IgD-negative memory B cell (primary cell): ENCODE measurements around the gene DKC1. TPM values are rescaled to one million over a fixed set of nuclear protein-coding genes. Genes with fewer than 3 reads are reported as not detected.

ENCODE experiments used
- H3K27ac Mint-ChIP-seq, 3 donors: one replicate each; pipeline ENCODE4 v1.8.0; 2020 to 2022; ENCODE audit warnings: mild to moderate bottlenecking in 3 of 3, mixed read lengths in 3 of 3, moderate library complexity in 1 of 3
- H3K27me3 Mint-ChIP-seq: one replicate; pipeline ENCODE4 v1.8.0; 2021; ENCODE audit warnings: mixed read lengths
- H3K36me3 Mint-ChIP-seq: one replicate; pipeline ENCODE4 v1.8.0; 2020; ENCODE audit warnings: mild to moderate bottlenecking, mixed read lengths
- H3K4me1 Mint-ChIP-seq, 3 donors: one replicate each; pipeline ENCODE4 v1.8.0; 2020 to 2022; ENCODE audit warnings: mixed read lengths in 3 of 3, mild to moderate bottlenecking in 1 of 3
- H3K4me3 Mint-ChIP-seq, 4 donors: one replicate each; pipeline ENCODE4 v1.8.0; 2020 to 2022; ENCODE audit warnings: mild to moderate bottlenecking in 4 of 4, mixed read lengths in 4 of 4, moderate library complexity in 3 of 4
- H3K9me3 Mint-ChIP-seq, 3 donors: one replicate each; pipeline ENCODE4 v1.8.0; 2020 to 2021; ENCODE audit warnings: mixed read lengths in 3 of 3, mild to moderate bottlenecking in 1 of 3
- polyA plus RNA-seq: library from polyadenylated mRNA; unstranded; fragments of 300-500 nt; fragmentation: Illumina TruSeq; gene quantifications from one replicate; pipeline ENCODE4 v1.2.3, GENCODE V29; 2021

DKC1 gene
- polyA plus RNA-seq, 1 donor from 2014 or later = 34.4 TPM

DNA sequence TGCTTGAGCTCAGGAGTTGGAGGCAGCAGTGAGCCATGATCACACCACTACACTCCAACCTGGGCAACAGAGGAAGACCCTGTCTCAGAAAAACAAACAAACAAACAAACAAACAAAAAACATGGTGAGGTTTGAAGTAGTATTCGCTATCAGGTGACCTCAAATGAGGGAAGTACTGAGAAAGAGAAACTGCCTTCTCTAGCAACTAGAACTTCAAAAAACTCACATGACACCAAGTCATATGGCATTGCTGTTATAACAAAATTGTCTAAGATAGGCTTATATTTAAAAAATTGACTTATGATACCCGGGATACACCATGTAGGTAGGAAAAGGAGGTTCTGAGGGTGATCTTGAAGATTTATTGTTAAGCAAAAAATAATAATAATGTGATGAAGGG is 32.4 kb downstream of the DKC1 start:
- H3K36me3 Mint-ChIP-seq = peaks cover 1% of the 10 kb centered on the region
- no peaks in the 10 kb centered on the region for H3K27me3 Mint-ChIP-seq
- no peak overlapping the region for H3K27ac Mint-ChIP-seq
- no peaks in the 10 kb centered on the region for H3K9me3 Mint-ChIP-seq
- H3K4me3 Mint-ChIP-seq = no peak overlapping the region
- H3K4me1 Mint-ChIP-seq = peaks cover 1 to 5% (median 5%) of the 10 kb centered on the region in 3 donors

DNA sequence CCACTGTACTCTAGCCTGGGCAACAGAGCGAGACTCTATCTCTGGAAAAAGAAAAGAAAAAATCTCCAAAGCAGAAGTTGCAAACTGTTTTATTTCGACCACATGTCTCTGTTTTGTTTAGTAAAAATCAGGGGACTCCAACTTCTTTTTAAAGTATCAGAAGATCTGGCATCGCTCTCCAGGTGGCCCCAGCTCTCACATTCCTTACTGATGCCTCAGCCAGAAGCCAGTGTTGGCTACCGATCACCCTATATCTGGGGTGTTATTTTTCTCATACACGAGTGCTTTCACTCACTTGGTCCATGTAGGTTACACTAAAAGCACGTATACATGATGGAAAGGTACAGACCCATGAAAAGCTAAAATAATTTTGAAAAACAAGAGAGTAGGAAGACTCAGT is 34.3 kb downstream of the DKC1 start:
- H3K4me1 Mint-ChIP-seq = peaks cover 5 to 8% (median 5%) of the 10 kb centered on the region in 3 donors
- no peak overlapping the region for H3K27ac Mint-ChIP-seq
- no peak overlapping the region for H3K4me3 Mint-ChIP-seq
- H3K27me3 Mint-ChIP-seq = no peaks in the 10 kb centered on the region
- peaks cover 2% of the 10 kb centered on the region for H3K36me3 Mint-ChIP-seq
- H3K9me3 Mint-ChIP-seq = no peaks in the 10 kb centered on the region

DNA sequence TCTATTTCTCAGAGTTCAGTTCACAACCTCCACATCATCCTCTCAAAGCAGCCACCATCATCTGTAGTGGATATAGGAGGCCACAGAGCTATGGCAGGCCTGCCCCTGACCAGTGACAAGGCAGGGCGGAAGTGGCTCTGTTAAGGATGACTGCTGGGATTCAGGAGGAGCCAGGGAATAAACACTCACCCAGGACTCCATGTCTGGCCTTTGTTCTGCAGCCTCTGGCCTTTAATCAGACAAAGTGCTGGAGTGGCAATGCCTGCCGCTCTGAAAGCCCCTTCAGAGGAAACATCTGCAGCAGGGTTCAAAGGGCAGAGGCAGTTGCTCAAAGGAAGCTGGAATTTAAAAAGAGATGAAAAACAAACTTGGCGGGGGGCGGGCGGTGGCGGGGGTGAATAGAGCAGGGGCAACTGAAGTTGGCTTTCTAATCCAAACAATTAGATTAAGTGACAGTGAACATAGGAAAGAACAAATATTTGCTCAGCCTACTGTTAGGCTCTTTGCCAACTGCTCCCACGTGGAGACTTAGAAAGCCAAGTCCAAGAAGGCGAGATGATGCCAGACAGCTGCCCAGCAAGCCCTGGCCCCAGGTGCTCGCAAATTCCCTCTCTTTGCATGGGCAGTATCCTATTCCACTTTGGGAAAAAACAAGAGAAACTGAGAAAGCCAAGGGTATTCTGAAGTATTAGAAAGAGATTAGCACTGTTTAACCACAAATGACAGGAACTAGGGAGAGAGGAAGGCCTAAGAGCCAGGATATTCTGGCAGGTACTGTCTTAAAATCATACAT is 37.1 kb downstream of the DKC1 start:
- peaks cover 5 to 12% (median 9%) of the 10 kb centered on the region in 3 donors for H3K4me1 Mint-ChIP-seq
- H3K36me3 Mint-ChIP-seq = peaks cover 2% of the 10 kb centered on the region
- H3K27ac Mint-ChIP-seq = no peak overlapping the region
- H3K9me3 Mint-ChIP-seq = no peaks in the 10 kb centered on the region
- no peaks in the 10 kb centered on the region for H3K27me3 Mint-ChIP-seq
- no peak overlapping the region for H3K4me3 Mint-ChIP-seq

DNA sequence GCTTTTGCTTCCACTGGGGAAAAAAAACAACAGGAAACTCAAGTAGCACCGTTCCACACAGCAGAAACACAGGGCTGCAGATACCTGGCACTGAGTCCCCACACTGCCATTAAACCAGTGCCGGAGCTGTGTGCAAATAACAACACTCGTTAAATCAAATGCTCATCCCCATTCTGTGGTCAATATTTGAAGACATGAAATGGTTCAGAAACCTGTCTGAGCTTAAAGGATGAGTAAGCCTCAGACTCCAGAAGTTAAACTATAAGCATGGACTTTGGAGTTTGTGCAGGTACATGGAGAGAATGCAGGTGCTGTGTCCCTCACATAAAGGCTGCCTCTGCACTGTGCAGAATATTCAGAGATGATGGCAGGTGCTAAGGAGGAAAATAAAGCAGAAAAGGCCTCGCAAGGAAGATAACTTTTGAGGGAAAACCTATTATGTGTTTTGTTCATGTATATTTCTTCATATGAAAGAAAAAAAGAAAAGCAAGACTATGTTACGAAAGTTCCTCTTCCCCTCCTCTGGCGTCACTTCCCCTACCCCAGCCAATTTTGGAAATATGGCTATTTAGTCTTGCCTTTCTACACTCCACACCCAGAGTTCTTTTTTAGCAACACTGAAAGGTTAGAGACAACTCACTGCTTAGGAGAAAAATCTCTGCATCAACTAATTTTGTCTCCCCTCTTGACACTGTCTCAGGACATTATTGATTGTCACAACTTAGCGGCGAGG is 38.0 kb downstream of the DKC1 start:
- peaks cover 2% of the 10 kb centered on the region for H3K36me3 Mint-ChIP-seq
- H3K9me3 Mint-ChIP-seq = no peaks in the 10 kb centered on the region
- H3K4me3 Mint-ChIP-seq = no peak overlapping the region
- peaks cover 5 to 12% (median 9%) of the 10 kb centered on the region in 3 donors for H3K4me1 Mint-ChIP-seq
- H3K27ac Mint-ChIP-seq = no peak overlapping the region
- H3K27me3 Mint-ChIP-seq = peaks cover under 1% of the 10 kb centered on the region

DNA sequence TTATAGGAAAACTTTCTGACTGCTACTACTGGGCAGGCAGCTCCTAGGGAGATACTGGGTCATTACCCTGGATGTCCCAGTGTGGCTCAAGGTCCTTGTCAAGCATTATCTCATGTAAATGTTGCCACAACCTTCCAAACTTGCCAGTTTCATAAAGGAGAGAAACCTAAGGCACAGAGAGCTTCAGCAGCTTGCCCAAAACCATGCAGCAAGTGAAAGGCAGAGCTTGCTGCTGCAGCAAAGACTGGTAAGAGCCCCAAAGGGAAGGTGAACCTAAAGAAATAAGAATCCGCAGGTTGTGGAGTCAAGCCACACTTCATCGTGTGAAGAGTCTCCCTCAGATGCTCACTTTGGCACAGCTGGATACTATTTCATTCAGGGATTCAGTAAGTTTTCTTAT is 40.3 kb downstream of the DKC1 start:
- Mint-ChIP-seq H3K36me3 (peaks cover 2% of the 10 kb centered on the region), H3K4me3 (no peak overlapping the region), H3K9me3 (peaks cover 0 to 5% (median 2%) of the 10 kb centered on the region in 3 donors), H3K27ac (no peak overlapping the region), H3K27me3 (peaks cover 3% of the 10 kb centered on the region), H3K4me1 (peaks cover 0 to 10% (median 8%) of the 10 kb centered on the region in 3 donors)

DNA sequence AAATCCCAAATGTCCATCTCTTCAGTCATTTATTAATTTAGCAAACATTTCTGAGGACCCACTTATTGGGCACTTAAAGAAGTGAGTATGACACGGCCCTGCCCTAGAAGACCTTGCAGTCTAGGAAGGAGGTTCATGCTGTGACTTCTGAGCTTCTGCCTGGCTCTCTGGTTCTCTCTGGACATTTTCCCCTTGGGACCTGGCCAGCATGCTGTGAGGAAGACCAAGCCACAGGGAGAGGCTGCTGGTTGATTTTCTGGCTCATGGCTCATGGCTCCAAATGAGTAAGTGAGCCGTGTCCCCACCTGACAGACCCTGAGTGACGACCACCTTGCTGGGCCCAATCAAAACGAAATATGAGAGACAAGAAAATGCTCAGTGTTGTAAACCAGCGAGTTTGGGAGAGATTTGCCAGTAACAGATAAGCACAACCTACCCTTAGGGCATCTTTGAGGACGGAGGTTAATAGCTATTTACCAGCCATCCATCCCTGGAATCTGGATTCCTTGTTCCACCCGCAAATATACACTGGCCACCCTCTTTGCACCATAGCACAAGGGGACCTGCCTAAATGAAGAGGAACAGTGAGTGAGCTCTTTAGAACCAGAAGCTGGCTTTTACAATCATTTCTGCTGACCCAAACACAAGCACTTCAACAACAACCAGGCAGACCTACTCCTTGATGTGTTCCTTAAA is 41.7 kb downstream of the DKC1 start:
- Mint-ChIP-seq H3K4me1 (peaks cover 0 to 10% (median 8%) of the 10 kb centered on the region in 3 donors), H3K27me3 (peaks cover 3% of the 10 kb centered on the region), H3K27ac (peak overlapping the region in 1 of 3 donors; percentile 76), H3K9me3 (peaks cover 0 to 5% (median 2%) of the 10 kb centered on the region in 3 donors), H3K36me3 (peaks cover 2% of the 10 kb centered on the region), H3K4me3 (peak overlapping the region; percentile 62 to 91 (median 80))

DNA sequence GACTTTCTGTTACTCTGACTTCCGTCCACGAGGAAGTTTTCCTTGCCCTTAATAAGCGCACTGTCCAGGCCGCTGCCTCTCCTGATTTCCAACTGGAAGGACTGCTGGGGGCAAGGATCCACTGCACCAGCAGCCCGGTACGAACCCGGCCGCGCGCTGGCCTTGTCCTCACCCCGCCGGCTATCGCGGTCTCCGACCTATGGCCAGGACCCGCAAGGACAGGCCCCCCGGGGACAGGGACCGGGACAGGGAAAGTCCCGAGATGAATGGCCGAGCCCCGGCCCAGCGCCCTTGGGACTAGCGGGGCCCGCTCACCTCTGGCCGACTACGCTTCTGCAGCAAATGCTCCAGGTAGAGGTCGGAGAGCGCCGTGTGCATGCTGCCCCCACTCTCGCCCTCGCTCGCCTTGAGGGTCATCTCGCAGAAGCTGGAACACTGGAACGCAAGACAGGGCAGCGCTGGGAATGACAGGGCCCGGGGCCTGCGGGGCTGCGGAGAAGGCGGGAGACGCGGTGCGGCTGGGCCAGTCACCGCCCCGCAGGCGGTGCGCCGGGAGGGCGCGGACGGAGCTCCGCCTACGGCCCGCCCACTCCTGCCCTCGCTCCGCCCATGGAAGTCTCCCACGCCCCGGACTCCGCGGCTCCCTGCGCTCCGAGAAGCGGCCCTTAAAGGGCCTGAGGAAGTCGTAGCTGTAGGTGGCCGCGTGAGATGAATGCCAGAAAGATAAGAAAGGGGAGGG is 42.5 kb downstream of the DKC1 start, which contains the start of gene MPP1:
Gene MPP1 (minus strand): TSS at position 529 of the 739 bp plus-strand sequence. CDS start 112 bp downstream, at position 417.
- H3K4me3 Mint-ChIP-seq = peak within 1 kb of the TSS; percentile 62 to 91 (median 86)
- peaks cover 0 to 8% (median 8%) of the 10 kb centered on the region in 3 donors for H3K4me1 Mint-ChIP-seq
- H3K27me3 Mint-ChIP-seq = peaks cover 3% of the 10 kb centered on the region
- peak within 1 kb of the TSS in 1 of 3 donors; percentile 76 for H3K27ac Mint-ChIP-seq
- peaks cover 0 to 5% (median 2%) of the 10 kb centered on the region in 3 donors for H3K9me3 Mint-ChIP-seq
- no peaks in the 10 kb centered on the region for H3K36me3 Mint-ChIP-seq

DNA sequence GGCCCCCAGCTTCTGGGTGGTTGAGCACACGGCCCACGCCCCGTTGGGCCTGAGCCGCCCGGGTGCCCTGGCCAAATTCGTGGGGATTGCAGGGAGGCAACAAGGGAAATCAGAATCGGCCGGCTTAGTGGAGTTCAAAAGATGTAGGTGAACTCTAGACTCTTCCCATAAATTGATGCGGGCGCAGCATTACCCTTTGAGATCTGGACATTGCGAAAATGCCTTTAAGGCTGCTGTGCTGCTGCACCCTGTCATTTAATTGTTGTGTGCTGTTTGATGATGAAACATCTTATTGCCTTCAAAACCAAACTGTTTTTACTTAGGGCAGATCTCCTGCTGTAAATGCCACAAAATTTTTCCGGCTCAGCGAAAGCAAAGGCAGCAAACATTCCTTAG is 43.0 kb downstream of the DKC1 start:
- Mint-ChIP-seq H3K9me3 (peaks cover 0 to 5% (median 2%) of the 10 kb centered on the region in 3 donors), H3K36me3 (no peaks in the 10 kb centered on the region), H3K27ac (no peak overlapping the region), H3K4me1 (peaks cover 0 to 8% (median 6%) of the 10 kb centered on the region in 3 donors), H3K4me3 (peak overlapping the region; percentile 62 to 91 (median 86)), H3K27me3 (peaks cover 3% of the 10 kb centered on the region)

DNA sequence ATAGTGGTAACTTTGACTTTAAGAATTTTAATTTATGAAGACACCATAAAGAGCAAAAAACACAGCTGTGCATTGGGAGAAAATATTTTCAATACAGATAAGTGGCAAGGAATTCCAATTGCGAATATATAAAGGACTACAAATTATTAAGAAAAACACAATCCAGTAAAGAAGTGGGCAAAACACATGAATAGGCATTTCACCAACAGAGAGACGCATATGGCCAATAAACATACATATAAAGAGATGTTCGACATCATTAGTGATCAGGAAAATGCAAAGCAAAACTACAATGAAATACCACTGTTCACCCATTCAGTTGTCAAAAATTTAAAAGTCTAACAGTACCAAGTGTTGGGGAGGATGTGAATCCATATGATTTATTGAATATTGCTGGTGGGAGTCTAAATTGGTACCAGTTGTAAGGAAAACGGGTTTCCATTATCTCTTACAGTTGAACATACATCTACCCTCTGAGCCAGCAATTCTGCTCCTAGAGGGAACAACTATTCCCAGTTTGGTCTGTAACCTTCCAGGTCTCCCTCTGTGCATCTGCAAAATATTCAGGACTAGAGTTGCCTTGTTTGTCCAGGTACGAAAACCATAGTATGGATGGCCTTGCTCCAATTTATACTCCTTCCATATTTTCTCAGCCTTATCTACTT is 44.3 kb downstream of the DKC1 start:
- Mint-ChIP-seq H3K4me1 (peaks cover 0 to 6% (median 4%) of the 10 kb centered on the region in 3 donors), H3K27ac (no peak overlapping the region)

DNA sequence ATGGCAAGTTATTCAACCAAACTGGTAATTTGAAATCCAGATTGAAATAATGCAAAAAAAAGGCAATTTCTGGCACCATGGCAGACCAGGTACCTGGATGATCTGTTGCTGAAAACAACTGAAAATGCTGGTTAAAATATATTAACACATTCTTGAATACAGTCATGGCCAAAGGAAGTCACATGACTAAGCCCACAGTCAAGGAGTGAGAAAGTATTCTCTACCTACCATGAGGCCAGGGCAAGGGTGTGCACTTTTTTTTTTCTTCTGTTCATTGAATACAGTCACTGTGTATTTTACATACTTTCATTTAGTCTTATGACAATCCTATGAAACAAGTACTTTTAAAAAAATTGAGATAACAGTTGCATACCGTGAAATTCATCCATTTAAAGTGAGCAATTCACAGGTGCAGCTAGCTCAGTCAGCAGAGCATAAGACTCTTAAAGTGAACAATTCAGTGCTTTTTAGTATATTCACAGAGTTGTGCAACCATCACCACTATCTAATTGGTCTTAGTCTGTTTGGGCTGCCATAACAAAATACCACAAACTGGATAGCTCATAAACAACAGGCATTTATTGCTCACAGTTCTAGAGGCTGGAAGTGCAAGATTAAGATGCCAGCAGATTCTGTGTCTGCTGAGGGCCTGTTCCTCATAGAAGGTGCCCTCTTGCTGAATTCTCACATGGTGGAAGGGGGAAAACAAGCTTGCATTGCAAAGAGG is 47.4 kb downstream of the DKC1 start:
- peaks cover 0 to 1% (median 0%) of the 10 kb centered on the region in 3 donors for H3K4me1 Mint-ChIP-seq
- no peak overlapping the region for H3K27ac Mint-ChIP-seq
- peaks cover 0 to 5% (median 2%) of the 10 kb centered on the region in 3 donors for H3K9me3 Mint-ChIP-seq
- no peaks in the 10 kb centered on the region for H3K36me3 Mint-ChIP-seq
- no peak overlapping the region for H3K4me3 Mint-ChIP-seq
- H3K27me3 Mint-ChIP-seq = peaks cover 3% of the 10 kb centered on the region

More for the DNA sequence above, 44.3 kb downstream of the DKC1 start:
- Mint-ChIP-seq H3K9me3 (peaks cover 0 to 5% (median 2%) of the 10 kb centered on the region in 3 donors), H3K4me3 (no peak overlapping the region), H3K36me3 (no peaks in the 10 kb centered on the region), H3K27me3 (peaks cover 3% of the 10 kb centered on the region)

DNA sequence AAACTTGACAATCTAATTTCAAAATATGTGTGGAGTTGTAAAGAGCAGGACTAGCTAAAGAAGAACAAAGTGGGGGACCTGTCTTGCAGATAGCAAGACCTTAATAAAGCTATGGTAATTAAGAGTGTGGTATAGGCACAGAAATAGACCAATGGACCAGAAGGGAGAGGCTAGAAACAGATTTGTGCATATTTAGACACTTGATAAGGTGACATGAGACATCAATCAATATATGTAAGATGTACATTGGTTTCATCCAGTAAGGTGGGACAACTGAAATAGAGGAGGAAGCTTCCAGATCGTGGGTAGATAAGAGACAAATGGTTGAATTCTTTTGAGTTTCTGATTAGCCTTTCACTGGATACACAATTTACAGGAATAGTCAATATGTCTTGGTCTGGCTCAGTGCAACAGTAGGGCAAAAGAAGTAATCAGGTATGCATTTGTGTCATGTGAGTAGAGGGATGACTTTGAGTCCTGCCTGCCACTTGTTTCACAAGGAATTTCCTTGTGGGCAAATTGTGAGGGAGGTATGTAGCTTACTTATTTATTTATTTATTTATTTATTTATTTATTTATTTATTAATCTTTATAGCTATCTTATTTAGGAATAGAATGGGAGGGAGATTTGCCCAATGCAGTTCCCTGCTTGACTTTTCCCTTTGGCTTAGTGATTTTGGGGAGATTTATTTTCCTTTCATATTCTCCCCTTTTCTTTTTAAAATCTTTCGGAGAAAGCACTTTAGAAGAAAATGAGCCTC is 49.9 kb downstream of the DKC1 start:
- Mint-ChIP-seq H3K4me1 (no peaks in the 10 kb centered on the region), H3K27me3 (no peaks in the 10 kb centered on the region), H3K9me3 (no peaks in the 10 kb centered on the region), H3K27ac (no peak overlapping the region), H3K4me3 (no peak overlapping the region), H3K36me3 (no peaks in the 10 kb centered on the region)

DNA sequence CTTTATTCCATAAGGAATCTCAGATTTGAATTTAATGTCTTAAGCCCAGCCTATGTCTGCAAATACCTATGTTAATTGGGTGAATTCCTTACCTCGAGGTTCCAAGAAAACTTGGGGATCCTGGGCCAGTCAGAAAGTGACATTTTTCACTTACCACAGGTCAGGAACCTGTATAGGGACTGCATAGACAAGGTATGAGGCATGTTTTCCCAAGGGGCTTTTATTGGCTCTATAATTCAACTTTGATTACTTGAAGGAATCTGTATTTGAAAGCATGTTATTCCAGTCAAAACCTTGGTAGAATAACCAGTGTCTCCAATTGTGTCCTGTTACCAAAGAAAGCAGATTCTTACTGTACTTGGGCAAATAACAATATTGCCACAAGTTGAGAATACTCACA is 51.1 kb downstream of the DKC1 start:
- Mint-ChIP-seq H3K36me3 (no peaks in the 10 kb centered on the region), H3K4me3 (no peak overlapping the region), H3K4me1 (peaks cover 0 to 1% (median 1%) of the 10 kb centered on the region in 3 donors), H3K9me3 (no peaks in the 10 kb centered on the region), H3K27ac (no peak overlapping the region), H3K27me3 (no peaks in the 10 kb centered on the region)
